Left hindlimb (tissue), 1 donor: ENCODE data around the gene BLM.
"Not testable (repeated sequence)": the region's sequence is repeated elsewhere in the genome, so short reads cannot be mapped to it uniquely, and the experiment has no call there.

Source experiments
- DNase-seq: peaks from one replicate; pipeline ENCODE4 v3.0.0-alpha.2; 2018

The BLM gene

DNA sequence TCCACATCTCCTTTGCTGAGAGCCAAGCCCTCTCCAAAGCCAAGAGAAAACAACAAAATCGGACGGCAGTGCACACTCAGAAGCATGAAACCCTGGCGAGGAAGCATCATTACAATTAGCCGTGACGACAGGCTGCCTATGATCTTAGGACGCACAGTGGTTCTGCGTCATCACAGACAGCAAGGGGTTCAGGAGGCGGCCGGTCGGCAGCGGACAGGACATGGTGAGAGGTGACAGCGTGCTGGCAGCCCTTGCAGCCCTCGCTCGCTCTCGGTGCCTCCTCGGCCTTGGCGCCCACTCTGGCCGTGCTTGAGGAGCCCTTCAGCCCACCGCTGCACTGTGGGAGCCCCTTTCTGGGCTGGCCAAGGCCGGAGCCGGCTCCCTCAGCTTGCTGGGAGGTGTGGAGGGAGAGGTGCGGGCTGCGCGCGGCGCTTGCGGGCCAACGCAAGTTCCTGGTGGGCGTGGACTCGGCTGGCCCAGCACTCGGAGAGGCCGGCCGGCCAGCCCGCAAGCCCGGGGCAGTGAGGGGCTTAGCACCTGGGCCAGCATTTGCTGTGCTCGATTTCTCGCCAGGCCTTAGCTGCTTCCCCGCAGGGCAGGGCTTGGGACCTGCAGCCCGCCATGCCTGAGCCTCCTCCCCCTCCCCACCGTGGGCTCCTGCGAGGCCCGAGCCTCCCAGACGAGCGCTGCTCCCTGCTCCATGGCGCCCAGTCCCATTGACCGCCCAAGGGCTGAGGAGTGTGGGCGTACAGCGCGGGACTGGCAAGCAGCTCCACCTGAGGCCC is 108.2 kb downstream of the BLM start:
- not testable (repeated sequence) for DNase-seq

DNA sequence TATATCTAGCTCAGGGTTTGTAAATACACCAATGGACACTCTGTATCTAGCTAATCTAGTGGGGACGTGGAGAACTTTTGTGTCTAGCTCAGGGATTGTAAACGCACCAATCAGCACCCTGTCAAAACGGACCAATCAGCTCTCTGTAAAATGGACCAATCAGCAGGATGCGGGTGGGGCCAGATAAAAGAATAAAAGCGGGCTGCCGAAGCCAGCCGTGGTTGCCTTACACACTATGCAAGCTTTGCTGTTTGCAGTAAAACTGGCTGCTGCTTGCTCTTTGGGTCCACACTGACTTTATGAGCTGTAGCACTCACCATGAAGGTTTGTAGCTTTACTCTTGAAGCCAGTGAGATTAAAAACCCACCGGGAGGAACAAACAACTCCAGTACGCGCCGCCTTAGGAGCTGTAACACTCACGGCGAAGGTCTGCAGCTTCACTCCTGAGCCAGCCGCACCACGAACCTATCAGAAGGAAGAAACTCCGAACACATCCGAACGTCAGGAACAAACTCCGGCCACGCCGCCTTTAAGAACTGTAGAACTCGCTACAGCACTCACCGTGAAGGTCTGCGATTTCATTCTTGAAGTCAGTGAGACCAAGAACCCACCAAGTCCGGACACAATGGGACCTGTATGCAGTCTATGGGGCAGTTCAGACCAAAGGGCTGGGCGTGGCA is 109.2 kb downstream of the BLM start:
- DNase-seq, result not testable (repeated sequence)

DNA sequence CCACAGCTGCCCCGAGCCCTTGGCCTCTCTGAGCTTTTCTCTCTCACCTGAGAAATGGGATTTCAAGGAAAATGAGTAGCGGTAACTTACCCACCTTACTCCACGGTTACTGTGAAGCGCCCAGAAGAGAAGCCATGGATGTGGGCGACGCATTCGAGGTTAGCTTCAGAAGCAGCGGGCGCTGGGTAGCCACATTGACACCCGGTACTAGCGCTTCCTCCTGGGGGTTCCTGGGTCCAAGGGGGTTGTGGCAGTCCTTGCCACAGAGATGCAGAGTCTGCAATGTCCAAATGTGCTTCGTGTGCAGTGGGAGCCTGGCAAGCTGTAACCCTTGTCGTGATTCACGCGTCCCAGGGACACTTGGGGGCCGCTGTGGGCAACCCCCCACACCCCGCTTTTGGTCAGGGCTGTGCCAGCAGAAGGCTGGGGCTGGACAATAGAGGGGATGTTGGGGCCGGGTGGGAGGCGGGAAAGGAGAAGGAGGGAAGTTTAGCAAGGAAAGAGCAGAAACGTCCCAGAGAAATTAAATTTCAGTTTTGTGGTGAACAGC is 109.8 kb downstream of the BLM start:
- DNase-seq, result no peak

DNA sequence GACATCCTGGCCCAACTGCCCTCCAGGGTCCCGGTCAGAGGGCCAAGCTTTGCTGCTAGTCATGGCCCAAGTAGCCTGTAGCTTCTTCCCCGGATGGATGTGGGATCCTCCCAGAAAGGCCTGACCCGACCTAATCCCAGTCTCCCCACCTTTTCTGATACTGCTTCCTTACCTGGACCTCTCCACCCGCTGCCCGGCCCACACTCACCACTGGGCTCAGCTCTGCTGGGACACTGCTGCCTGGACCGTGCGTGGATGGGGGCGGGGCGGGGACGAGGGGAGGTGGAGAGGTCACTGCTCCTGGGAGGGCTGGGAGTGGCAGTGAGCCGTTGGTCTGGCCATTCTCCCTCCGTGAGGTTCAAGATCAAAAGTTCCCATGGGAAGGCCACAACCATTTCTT is 111.0 kb downstream of the BLM start:
- no peak for DNase-seq

DNA sequence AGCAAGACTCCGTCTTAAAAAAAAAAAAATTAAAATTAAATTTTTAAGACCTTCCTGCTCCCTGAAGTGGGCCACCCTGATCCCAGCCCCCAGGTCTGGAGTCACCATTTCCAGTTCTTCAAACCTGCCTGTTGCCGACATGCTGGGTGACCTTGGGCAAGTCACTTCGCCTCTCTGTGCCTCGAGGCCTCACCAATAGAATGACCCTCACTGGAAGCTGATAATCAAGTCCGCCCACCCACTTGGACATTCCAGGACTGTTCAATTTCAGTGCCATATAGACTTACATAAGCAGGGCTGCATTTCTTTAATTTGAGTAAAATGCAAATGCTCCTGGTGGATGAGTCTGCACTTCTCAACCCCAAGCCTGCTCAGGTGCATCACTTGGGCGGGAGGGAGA is 112.0 kb downstream of the BLM start:
- no peak for DNase-seq

DNA sequence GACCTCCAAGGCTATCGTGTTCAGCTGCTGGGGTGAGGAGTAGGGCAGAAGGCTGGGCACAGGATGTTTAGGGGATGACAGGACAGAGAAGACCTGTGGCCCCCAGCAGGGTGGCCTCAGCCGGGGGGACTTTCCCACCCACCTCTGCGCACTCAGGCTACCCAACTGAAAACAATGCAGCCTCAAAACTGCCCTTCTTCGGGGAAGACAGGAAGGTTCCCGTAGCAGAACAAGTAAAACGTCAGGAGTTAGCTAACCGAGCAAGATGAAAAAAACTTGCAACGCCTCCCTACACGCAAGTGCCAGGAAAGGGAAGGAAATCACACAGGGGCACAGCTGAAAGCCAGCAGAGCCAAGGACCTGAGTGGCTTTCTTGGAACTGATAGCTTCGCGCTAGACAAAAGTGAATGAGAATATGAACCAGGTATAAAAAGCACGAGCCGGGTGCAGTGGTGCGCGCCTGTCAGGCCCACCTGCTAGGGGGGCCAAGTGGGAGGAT is 112.8 kb downstream of the BLM start:
- DNase-seq, result no peak

DNA sequence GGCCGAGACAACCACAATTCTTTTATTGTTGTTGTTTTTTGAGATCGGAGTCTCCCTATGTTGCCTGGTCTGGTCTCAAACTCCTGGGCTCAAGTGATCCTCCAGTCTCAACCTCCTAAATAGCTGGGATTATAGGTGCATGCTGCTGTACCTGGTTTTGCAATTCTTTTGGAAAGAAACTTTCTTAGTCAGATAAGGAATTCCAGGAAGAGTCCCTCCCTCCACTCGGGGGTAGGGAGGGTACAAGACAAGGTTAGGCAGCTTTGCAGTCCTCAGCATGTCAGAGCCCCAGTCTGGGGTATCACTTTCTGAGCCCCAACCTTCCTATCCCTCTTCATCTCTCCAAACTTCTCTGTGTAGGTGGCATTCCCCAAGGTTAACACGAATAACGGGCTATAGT is 117.5 kb downstream of the BLM start:
- no peak for DNase-seq

DNA sequence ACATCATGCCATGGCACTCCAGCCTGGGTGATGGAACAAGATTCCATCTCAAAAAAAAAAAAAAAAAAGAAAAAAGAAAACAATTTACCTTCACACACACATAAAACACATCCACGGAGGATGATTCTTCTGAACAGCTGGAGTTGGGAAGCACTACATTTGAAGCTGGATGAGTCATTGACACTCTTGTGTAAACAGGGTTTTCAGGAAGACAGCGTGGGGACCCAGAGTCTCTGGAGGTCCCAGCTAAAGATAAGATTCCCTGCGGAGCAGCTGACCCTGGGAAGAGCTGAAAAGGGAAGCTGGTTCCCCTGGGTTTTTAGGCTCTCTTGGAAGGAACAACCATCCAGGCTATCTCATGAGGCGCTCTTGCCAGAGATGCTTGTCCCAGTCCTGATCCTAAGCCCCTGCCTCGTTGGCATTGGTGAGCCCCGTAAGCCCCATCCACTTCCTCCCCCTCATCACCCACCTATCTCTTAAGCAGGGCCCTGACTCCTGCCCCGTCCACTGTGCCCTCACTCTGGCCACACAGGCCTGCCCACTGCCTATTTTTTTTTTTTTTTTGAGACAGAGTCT is 119.2 kb downstream of the BLM start:
- DNase-seq, result no peak

DNA sequence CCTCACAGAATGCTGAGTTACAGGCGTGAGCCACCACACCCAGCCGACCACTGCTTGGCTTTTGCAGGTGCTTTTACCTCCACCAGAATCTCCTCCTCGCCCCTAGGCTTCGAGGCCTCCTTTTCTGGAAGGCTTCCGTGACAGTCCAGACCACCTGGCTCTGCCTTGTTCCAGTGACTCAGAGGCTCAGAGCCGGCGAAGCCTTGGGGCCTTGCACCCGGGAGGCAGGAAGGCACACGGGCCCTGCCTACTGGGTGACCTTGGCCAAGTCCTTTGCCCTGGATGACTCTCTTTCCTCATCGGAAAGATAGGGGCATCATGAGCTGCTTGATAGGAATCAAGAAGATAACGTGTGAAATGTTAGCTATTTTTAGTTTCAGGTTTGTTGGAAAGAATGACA is 119.9 kb downstream of the BLM start:
- DNase-seq, result no peak

DNA sequence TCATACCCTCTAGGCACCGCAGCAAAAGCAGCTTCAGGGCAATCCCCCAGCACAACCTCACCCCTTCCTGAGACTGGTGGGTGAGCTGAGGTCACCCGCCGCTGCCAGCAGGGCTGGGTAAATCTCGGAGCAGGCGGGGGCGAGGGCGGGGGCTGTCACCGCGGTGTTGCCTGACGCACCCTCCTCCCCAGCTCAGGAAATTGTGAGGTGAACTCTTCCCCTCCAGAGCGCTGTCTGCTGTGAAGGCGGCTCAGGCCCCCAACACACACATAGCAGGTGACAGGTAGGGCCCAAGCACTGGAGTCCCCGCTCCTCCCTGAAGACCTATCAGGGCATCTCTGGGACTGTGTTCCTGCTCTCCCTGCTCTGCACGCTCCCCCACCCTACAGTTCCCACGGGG is 121.0 kb downstream of the BLM start:
- no peak for DNase-seq

DNA sequence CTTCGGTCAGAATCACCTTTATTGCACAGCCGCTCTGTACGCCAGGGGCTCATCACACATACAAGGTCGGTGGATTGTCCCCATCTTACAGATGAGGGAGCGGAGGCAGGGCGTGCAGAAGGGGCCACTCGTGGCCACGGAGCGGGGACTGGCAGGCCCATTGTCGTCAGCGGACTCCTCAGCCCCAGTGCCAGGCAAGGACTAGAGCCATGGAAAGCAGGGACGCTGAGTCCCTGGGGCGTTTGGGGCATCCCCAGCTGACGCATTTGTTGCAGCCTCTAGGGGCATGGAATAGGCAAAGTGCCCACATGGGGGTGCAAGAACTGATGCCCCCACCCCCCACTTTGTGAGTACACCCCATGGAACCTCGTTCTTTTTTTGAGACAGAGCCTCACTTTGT is 121.4 kb downstream of the BLM start:
- no peak for DNase-seq

DNA sequence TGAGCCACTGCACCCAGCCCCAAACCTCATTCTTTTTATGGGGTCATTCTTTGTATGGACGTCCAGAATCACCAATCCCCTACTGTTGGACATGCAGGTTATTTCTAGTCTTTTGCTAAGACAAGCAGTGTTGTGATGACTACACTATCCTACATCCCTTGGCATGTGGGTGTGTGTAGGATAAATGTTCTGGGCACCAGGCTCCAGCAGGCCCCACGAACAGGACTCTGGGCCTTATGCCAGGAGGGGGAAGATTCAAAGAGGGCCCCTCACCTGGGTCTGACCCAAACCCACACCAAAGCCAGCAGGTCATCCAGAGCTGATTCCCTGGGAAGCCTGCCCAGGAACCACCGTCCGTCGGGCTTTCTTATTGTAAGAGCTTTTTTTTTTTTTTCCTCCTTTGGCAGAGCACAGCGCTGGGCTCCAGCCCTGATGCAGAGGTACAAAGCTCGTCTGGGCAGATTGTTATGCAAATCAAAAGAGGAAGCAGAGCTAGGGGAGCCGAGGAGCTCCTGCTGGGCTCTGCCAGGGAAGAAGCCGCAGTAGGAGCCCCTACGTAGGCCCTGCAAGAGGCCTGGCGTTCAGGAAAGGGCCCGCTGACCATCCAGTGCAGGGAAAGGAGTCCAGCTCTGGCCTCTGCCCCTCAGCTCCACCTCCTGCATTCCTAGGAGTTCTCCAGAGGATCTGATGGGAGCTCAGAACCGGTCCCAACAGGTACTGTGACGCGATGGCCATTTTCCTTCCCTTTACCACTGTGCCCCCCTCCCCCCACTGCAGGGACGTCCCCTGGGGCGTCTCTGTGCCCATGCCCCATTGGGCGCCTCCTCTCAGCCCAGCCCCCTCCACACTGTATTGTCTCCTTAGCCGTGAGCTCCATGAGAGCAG is 122.3 kb downstream of the BLM start:
- no peak for DNase-seq

DNA sequence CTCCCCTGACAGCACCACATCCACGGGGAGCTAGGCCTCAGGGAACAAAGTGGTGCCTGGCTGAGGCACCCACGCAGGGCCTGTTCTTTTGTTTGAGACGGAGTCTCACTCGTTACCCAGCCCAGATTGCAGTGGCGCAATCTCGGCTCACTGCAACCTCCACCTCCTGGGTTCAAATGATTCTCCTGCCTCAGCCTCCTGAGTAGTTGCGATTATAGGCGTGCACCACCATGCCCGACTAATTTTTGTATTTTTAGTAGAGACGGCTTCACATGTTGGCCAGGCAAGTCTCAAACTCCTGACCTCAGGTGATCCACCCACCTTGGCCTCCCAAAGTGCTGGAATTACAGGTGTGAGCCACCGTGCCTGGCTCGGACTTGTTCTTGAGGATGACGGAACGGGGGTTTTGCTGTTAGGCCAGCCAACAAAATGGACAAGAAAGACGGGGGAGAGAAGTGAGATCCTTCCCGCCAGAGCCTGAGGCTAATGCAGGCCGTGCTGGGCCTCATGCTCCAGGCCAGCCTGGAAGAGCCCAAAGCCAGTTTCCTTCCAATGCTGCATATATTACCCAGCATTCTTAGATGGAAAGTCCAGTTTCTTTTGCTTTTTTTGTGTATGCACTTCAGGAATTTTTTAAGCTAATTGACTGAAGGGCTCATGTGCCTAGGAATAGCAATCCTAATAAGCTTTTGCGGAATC is 123.2 kb downstream of the BLM start:
- DNase-seq, result no peak

DNA sequence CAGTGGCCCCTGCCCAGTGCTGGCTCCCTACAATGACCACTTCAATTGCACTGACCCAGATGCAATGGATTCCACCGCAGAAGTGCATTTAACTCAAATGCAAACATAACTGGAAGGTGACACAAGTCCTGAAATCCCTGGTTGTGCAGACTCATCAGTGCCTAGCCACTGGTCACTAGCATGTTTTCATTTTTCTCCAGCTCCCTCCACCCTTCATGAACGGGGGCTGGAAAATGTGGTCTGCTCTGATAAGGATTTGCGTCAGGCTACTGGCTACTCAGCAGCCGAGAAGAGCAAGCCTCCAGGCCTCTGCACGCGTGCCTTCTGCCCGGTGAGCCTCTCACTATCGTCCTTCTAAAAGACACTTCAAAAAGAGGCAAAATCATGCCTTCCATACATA is 123.8 kb downstream of the BLM start:
- no peak for DNase-seq

DNA sequence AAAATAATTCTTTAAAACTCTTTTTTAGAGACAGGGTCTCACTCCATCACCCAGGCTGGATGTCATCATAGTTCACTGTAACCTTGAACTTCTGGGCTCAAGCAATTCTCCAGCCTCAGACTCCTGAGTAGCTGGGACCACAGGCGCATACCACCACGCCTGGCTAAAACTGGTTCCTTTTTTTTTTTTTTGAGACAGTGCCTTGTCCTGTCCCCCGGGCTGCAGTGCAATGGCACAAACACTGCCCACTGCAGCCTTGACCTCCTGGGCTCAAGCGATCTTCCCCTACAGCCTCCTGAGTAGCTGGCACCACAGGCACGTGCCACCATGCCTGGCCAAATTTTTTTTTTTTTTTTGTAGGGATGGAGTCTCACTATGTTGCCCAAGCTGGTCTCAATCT is 127.5 kb downstream of the BLM start:
- DNase-seq, result no peak

DNA sequence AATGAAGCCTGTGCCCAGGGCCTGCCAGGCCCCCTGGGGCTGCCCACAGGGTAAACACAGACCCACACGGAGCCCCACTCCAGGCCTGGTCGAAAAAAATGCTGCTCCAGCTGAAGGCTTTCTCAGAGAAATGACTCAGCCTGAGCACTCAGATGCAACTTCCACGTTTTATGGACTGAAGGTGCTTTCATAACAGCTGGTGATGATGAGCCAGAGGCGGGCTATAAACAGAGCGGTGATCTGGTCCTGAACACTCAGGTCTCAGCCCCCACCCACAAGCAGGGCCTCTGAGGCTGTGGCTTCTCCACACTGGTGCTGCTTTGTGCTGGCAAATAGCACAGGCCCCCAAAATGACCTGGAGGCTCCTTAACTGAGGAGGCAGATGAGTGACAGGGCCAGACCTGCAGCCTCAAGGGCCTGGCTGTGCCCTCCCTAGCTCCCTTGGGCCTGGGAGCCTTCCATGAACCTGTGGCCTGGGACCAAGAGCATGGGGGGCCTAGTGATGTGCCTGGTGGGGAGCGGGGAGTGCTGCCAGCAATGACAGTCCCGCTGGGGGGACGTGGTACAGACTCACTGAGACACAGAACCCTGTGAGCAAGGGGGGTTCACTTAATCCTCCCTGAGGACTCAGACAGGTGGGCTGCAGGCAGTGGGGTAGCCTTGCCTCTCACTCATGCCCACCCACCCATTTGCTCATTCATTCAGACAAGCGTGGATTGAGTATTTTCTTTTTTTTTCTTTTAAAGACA is 128.2 kb downstream of the BLM start:
- no peak for DNase-seq

DNA sequence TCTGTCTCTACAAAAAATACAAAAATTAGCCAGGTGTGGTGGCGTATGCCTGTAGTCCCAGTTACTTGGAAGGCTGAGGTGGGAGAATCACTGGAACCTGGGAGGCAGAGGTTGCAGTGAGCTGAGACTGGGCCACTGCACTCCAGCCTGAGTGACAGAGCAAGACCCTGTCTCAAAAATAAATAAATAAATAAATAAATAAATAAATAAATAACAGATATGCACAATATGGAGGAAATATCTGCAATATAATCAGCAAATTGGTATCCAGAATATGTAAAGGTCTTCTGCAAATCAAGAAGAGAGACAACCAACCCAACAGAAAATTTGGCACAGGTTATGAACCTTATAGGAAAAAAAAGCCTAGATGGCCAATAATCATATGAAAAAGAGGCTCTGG is 132.3 kb downstream of the BLM start:
- DNase-seq, result not testable (repeated sequence)

DNA sequence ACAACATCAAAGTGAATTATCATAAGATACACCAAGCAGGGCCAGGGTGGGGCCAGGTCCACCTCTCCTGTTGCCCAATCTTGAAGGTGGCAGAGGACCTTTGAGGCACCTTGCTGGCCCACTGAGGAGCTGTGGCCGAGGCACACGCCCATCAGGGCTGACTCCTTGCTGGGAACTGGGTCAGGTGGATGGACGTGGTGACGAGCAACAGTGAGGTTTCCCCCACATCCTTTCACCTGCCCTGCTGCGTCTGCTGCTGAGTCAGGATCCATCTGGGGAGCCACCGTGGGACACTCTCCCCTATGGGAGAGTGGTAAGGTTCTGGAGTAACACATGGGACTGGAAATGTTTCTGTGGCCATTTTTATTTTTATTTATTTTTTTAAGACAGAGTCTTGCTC is 134.0 kb downstream of the BLM start:
- no peak for DNase-seq

DNA sequence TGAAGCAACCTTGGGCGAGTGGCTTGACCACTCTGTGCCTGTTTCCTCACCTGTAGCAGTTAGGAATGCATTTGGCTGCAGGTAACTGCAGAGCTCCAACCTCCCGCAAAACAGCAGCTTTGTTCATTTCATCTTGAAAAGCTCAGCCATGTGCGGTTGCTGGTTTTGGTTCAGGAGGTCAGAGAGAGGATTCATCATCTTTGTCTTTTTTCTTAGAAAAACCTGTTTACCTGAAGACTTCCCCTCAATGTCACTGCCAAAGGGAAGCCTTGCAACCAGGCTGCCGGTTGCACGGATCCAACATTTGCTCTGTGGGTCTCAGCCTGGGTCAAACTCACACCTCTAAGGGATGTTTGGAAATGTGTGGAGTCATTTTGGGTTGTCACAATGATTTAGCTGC is 134.8 kb downstream of the BLM start:
- DNase-seq, result no peak

DNA sequence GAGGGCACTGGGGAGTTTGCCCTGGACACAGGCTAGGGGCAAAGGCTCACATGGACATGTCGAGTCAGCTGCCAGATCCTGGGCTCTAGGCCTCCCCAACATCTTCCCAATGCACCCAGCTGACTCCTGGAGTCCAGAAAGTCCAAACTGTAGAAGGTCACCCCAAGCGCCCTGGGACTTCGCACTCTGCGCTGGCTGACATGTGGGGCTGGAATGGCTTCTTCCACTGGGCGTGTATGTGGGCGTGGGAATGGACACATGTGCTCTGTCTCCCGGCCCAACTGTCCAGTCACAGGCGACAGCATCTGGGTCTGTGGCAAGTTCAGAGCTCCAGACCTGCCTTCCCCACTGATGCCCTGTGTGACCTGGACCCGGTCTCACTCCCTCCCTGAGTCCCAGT is 138.0 kb downstream of the BLM start:
- DNase-seq, result no peak

DNA sequence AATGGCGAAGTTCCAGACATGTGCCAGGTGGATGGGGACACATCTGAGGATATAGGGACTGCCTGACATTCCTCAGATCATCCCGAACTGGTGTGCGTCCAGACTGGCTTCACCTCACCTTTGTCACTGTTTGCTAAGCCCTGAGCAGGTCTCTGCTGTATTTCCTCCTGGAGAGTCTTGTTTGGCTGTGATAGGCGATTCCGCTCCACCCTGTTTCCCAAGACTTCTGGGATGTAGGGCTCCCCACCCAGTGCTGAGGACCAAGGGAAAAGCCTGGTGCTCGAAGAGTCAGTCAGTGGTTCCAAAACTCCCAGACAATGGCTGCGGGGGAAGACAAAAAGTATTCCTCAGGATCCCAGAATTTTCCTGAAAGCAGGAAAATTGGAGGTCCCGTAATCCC is 140.2 kb downstream of the BLM start:
- DNase-seq, result no peak
